ENCODE measurements around the gene APPBP2.

GRCh38 chr17:60416368-60416925 is 109.6 kb downstream of the APPBP2 start:
- no peak for TF ChIP-seq CTCF (IDR thresholded peaks at IDR 0.05)
- no peak for TF ChIP-seq POLR2A (IDR thresholded peaks at IDR 0.05)
